Mucosa of gallbladder (tissue), 1 donor: Measurements from ENCODE around the gene IGSF21. TPM values are rescaled to one million over a fixed set of nuclear protein-coding genes. Genes with fewer than 3 reads are reported as not detected.
A peak's percentile ranks its signal among the peaks of the same experiment; 100 is the strongest.

Source experiments
- DNase-seq: peaks from one replicate; pipeline ENCODE4 v3.0.0-alpha.2; 2020; ENCODE audit warnings: low spot score
- total RNA-seq: library from RNA; stranded (reverse); gene quantifications from one replicate; pipeline ENCODE4 v1.2.1, GENCODE V29; 2021
- donor health status: DM: no; HTN: no; CAD: no.

Gene IGSF21
- 7.0 TPM for total RNA-seq

DNA sequence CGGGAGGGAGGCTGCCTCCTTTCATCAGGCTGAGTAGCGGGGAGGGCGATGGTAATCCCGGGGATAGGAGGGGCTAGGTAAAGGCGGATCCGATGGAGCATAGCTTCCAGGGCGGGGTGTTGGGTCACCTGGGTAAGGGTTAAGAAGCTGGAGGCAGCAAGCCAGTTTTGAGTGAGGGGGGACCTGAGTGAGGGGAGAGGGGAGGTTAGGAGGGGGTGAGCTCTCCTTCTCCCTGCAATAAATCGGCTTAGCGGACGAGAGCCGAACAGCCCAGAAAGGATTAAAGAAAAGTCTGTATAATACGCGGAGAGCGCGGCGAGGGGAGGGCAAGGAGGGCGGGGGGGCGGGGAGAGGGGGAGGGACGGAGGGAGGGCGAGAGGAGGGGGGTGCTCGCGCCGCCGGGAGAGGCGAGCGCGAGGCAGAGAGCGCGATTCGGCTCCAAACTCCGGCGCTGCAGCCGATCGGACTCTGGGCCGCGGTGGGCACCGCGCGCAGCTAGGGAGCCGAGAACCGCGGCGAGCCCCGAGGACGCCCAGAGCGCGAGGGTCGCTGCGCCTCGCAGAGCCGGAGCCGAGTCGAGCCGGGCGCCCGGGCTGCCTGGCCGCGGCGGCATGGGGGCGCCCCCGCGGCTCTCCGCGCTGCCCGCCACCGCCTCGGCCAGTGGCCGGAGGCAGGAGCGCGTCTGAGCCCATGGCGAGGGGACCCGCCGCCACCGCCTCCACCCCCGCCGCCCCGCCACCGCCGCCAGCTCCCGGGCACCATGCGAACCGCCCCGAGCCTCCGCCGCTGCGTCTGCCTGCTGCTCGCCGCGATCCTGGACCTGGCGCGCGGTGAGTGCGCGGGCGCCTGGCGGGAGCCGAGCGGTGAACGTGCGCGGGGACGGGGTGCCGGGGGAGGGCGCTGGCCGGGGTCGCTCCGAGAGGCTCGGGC is at the start of gene IGSF21:
IGSF21 (plus strand) TSS at position 430 of the 930 bp plus-strand sequence; CDS start at position 761, 331 bp downstream.
- no peak for DNase-seq

GRCh38 chr1:18058206-18058921 is 49.2 kb upstream of the IGSF21 start:
- no peak for DNase-seq

DNA sequence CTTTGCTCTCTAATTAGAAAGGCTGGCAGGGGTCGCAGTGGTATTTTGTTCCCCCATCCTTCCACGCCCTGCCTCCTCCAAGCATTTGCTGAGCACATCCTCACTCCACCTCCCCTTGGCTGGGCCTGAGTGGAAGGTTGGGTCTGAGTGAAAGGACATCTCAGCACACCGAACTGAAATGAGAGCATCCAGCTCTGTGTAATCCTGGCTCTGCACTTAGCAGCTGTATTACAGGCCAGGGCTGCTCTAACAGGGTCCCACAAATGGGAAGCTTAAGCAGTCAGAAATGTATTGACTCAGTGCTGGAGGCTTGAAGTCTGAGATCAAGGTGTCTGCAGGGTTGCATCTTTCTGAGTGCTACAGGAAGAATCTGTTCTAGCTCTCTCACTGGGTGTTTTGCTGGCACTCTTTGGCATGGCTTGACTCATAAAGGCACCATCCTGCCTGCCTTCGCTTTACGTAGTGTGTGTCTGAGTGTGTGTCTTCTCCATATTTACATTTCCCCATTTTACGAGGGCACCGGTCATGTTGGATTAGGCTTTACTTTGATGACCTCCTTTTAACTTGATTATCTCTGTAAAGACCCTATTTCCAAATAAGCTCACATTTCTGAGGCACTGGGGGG is 48.5 kb upstream of the IGSF21 start:
- DNase-seq: no peak

- no peak for DNase-seq
Observed at GRCh38 chr1:18060366-18060765, 47.2 kb upstream of the IGSF21 start.

GRCh38 chr1:18062185-18062584 is 45.4 kb upstream of the IGSF21 start:
- no peak for DNase-seq

- DNase-seq: peak; percentile 43
Observed at GRCh38 chr1:18064534-18064933, 43.1 kb upstream of the IGSF21 start.

- DNase-seq: no peak
Observed at GRCh38 chr1:18066576-18066975, 41.0 kb upstream of the IGSF21 start.

GRCh38 chr1:18069903-18070302 is 37.7 kb upstream of the IGSF21 start:
- DNase-seq: no peak

DNA sequence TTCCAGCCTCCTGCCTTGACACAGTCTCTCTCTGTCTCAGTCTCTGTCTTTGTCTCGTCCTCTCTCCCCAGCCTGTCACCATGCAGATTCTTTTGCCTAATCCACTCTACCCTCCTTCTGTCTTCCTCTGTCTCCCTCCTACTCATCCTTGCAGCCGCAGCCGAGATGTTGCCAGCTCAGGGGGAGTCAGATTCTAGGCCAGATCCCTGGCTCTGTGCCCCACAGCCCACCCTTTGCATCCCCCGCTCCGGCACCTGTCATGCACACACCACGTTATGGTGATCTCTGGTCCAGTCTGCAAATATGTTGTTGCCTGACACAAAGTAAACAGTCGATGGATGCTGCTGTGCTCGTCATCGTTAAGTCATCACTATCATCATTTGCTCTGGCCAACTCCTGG is 35.5 kb upstream of the IGSF21 start:
- DNase-seq: no peak

GRCh38 chr1:18073066-18073642 is 34.4 kb upstream of the IGSF21 start:
- DNase-seq: no peak

- DNase-seq: no peak
Observed at GRCh38 chr1:18077657-18078215, 29.9 kb upstream of the IGSF21 start.

DNA sequence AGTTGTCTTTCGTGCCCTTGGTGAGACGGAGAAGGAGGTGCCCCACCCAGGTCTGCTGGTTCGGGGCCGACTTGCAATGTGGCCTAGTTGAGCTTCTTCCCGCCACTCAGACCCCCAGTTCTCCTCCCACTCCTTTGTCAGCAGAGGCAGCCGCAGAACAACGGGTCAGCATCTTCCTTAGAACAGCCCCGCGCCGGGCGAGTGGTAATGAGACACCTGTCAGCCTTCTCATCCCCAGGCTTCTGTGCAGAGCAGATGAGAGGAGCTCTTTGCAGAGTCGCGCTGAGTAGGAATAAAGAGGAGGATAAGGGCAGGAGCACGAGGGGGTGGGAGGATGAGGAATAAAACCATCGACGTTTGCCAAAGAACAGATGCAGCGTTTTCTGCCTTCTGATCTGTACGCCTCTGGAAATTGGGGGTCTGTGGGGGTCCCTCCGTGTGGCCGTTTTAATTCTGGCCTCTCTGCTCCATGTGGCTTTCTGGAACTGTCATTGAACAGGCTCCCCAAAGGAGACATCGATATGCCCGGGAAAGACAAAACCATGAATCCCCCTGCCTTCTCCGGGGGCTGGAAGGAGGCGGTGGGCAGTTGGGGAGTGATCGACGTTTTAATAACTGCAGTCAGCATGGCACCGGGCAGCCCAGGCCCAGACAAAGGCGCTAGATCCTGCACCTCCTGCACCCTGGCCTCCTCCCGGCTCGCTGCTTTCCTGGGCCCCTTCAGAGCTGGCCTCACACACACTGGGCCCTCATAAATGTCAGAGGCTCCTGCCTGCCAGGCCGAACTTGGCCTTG is 27.5 kb upstream of the IGSF21 start:
- DNase-seq: no peak

DNA sequence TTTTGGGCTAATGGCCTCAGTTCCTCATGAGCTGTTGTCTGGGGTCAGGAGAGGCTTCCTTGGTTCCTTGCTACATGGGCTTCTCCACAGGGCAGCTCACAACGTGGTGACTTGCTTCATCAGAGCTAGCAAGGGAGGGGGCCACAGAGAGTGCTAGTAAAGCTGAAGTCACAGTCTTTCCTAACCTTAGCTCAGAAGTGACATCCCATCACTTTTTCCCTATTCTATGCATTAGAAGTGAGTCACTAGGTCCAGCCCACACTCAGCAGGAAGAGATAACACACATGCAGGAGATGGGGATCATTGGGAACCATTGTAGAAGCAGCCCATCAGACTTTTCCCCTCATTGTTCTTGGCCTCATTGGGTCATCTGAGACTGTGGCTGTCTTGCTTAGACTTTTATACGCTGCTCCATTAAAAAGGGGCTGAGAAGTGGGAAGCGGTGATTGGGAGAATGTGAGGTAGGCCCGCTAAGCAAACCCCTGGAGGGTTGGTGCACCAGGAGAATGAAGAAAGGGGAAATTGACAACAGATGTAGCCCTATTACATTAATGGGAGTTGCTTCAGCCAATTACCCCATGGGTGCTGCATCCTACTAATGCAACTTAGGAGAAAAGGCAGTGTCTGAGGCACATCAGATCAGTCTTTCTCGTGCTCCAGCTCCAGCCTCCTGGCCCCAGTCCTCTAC is 22.1 kb upstream of the IGSF21 start:
- no peak for DNase-seq

DNA sequence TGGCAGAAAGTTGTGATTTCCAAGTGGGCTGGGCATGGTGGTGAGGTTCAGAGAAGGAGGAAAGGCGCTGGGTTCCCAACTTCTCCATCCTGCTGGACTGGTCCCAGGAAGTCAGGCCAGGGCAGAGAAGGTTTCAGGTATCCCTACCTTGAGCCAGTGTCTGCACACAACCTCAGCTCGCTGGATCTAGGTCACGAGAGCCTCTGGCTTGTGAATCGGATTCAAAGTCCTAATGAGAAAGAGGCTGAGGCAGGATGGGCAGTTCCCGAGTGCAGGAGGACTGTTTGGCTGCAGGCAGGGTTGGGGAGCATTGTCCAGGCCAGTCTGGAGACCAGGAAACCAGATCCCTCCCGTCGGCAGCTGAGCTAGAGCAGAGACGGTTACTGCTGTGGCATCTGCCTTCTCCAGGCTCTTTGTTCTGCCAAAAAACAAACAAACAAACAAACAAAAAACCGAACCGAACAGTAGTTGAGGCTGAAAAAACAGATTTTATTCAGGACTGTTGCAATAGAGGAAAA is 19.5 kb upstream of the IGSF21 start:
- DNase-seq: no peak

DNA sequence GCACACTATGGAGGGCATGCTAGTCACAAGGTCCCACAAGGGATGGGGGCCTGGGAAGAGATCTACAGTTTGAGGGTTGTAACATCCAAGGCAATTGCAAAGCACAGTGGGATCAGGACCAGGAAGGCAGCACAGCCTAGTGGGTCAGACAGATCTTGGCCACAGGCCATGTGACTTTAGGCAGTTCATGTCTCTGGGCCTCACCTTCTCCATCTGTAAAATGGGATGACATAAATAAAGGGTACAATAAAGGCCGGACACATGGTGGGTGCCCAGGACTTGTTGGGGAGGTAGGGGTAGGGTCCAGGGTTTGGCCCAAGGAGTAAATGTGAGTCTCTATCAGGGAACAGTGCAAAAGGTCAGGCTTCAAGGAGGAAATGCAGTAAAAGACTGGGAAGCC is 18.1 kb upstream of the IGSF21 start:
- no peak for DNase-seq

GRCh38 chr1:18090636-18091035 is 17.0 kb upstream of the IGSF21 start:
- DNase-seq: no peak

GRCh38 chr1:18091660-18092446 is 15.7 kb upstream of the IGSF21 start:
- no peak for DNase-seq

DNA sequence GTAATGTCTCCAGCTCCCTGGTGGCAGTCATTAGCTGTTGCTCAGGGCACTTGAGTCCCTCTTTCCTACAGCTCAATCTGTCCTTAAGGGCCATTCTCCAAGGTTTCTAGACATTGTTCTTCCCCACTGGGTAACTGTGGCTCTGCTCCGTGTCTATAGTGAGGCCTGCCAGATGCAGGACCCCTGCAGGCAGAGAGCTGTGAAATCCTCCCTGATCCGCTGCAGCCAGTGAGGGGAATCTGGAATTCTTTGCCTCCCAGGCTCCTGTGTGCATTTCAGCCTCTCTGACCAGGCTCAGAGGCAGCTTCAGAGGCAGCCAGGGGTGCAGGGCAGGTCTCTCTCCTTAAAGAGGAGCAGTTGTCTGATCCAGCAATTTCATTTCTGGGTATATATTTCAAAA is 14.4 kb upstream of the IGSF21 start:
- DNase-seq: no peak

- DNase-seq: no peak
Observed at GRCh38 chr1:18093646-18094045, 14.0 kb upstream of the IGSF21 start.
